ENCODE measurements around the gene ACOX1.

DNA sequence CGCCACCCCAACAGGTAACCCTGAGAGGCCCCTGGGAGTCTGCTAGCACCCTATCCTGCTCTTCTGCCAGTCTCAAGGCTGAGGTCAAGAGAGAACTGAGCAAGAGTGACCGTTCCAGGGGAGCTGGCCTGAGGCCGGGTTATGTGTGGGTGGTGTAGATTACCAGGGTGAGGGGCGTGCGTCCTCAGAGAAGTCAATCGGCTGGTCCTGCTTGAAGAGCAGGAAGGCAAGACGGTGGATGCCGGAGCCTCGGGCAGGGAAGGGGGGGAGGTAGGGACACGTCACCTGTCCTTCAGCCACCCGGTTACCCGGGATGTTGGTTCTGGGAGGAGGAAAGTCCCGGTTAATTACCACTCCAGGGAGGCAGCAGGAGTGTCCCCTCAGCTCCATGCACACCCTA lies 79.6 kb downstream of the ACOX1 start:
- TF ChIP-seq, protein P1, sequence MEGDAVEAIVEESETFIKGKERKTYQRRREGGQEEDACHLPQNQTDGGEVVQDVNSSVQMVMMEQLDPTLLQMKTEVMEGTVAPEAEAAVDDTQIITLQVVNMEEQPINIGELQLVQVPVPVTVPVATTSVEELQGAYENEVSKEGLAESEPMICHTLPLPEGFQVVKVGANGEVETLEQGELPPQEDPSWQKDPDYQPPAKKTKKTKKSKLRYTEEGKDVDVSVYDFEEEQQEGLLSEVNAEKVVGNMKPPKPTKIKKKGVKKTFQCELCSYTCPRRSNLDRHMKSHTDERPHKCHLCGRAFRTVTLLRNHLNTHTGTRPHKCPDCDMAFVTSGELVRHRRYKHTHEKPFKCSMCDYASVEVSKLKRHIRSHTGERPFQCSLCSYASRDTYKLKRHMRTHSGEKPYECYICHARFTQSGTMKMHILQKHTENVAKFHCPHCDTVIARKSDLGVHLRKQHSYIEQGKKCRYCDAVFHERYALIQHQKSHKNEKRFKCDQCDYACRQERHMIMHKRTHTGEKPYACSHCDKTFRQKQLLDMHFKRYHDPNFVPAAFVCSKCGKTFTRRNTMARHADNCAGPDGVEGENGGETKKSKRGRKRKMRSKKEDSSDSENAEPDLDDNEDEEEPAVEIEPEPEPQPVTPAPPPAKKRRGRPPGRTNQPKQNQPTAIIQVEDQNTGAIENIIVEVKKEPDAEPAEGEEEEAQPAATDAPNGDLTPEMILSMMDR (IDR thresholded peaks at IDR 0.05), result no peak
- no peak for TF ChIP-seq EZH2 (IDR thresholded peaks at IDR 0.05; ENCODE audit: borderline replicate concordance, insufficient read depth, low read depth, low read length, poor library complexity, severe bottlenecking)
